GM19193 (cell line): ENCODE data around the gene SIGLEC7.

ENCODE experiments used
- POLR2A ChIP-seq: IDR thresholded peaks from 4 replicates; pipeline ENCODE4 v1.6.1; 2011; ENCODE audit not compliant: insufficient read depth, insufficient read length; ENCODE audit errors: extremely low read depth

SIGLEC7 gene

GRCh38 chr19:51142119-51142518 is at the start of gene SIGLEC7:
SIGLEC7 (plus strand) TSS chr19:51142301; CDS start chr19:51142370, 69 bp downstream.
- no peak for TF ChIP-seq POLR2A

- no peak for TF ChIP-seq POLR2A
Measured at GRCh38 chr19:51093101-51093500, 49.0 kb upstream of the SIGLEC7 start.

GRCh38 chr19:51093510-51094345 is 48.4 kb upstream of the SIGLEC7 start:
- no peak for TF ChIP-seq POLR2A

GRCh38 chr19:51094696-51095279 is 47.3 kb upstream of the SIGLEC7 start:
- no peak for TF ChIP-seq POLR2A

GRCh38 chr19:51096473-51097165 is 45.5 kb upstream of the SIGLEC7 start:
- no peak for TF ChIP-seq POLR2A

- no peak for TF ChIP-seq POLR2A
Measured at GRCh38 chr19:51097166-51097738, 44.8 kb upstream of the SIGLEC7 start.

GRCh38 chr19:51097796-51098195 is 44.3 kb upstream of the SIGLEC7 start:
- no peak for TF ChIP-seq POLR2A

GRCh38 chr19:51098365-51099046 is 43.6 kb upstream of the SIGLEC7 start:
- no peak for TF ChIP-seq POLR2A

GRCh38 chr19:51099047-51099382 is 43.1 kb upstream of the SIGLEC7 start:
- TF ChIP-seq POLR2A, result no peak

GRCh38 chr19:51100601-51101000 is 41.5 kb upstream of the SIGLEC7 start:
- TF ChIP-seq POLR2A, result no peak

GRCh38 chr19:51101171-51101865 is 40.8 kb upstream of the SIGLEC7 start:
- TF ChIP-seq POLR2A, result no peak

GRCh38 chr19:51102991-51103390 is 39.1 kb upstream of the SIGLEC7 start:
- no peak for TF ChIP-seq POLR2A

GRCh38 chr19:51103926-51104341 is 38.2 kb upstream of the SIGLEC7 start:
- TF ChIP-seq POLR2A, result no peak

GRCh38 chr19:51107406-51108065 is 34.6 kb upstream of the SIGLEC7 start:
- no peak for TF ChIP-seq POLR2A
